ENCODE measurements around the gene ZNF740.

Gene ZNF740

GRCh38 chr12:53214221-53214620 is 33.7 kb downstream of the ZNF740 start:
- DNase-seq: no peak

- DNase-seq: no peak
These were observed 34.3 kb downstream of the ZNF740 start for GRCh38 chr12:53214687-53215455.

GRCh38 chr12:53215497-53215896 is 35.0 kb downstream of the ZNF740 start:
- DNase-seq: no peak

- peak in 1 of 56 donors; percentile 29 for DNase-seq
These were observed 36.8 kb downstream of the ZNF740 start for GRCh38 chr12:53217051-53217930.

GRCh38 chr12:53217931-53218307 is 37.4 kb downstream of the ZNF740 start:
- no peak for DNase-seq

- peak in 4 of 56 donors; percentile 18 to 36 (median 29) for DNase-seq
These were observed 38.2 kb downstream of the ZNF740 start for GRCh38 chr12:53218551-53219291.

GRCh38 chr12:53219292-53219955 is 38.9 kb downstream of the ZNF740 start:
- peak in 14 of 56 donors; percentile 28 to 60 (median 45) for DNase-seq

GRCh38 chr12:53219956-53220693 is 39.6 kb downstream of the ZNF740 start:
- DNase-seq: peak in 38 of 56 donors; percentile 24 to 85 (median 66)

GRCh38 chr12:53220694-53221202 is 40.2 kb downstream of the ZNF740 start:
- peak in 49 of 56 donors; percentile 34 to 85 (median 70) for DNase-seq

GRCh38 chr12:53221203-53222080 is 40.9 kb downstream of the ZNF740 start:
- DNase-seq: peak in 48 of 56 donors; percentile 27 to 79 (median 60)

GRCh38 chr12:53222170-53222721 is 41.7 kb downstream of the ZNF740 start:
- no peak for DNase-seq

GRCh38 chr12:53222806-53223261 is 42.3 kb downstream of the ZNF740 start:
- no peak for DNase-seq

GRCh38 chr12:53223389-53224060 is 43.0 kb downstream of the ZNF740 start:
- DNase-seq: peak in 45 of 56 donors; percentile 26 to 85 (median 55)

GRCh38 chr12:53224061-53224896 is 43.8 kb downstream of the ZNF740 start:
- no peak for DNase-seq

GRCh38 chr12:53224897-53225634 is 44.5 kb downstream of the ZNF740 start:
- DNase-seq: peak in 1 of 56 donors; percentile 18

All from nucleus accumbens (tissue), 56 donors.